ENCODE measurements around the gene VPS8.

Gene VPS8

GRCh38 chr3:184812662-184813042 lies 686 bp downstream of the VPS8 start:
- no peak for DNase-seq

GRCh38 chr3:184813357-184813756 lies 1.4 kb downstream of the VPS8 start:
- no peak for DNase-seq

DNA sequence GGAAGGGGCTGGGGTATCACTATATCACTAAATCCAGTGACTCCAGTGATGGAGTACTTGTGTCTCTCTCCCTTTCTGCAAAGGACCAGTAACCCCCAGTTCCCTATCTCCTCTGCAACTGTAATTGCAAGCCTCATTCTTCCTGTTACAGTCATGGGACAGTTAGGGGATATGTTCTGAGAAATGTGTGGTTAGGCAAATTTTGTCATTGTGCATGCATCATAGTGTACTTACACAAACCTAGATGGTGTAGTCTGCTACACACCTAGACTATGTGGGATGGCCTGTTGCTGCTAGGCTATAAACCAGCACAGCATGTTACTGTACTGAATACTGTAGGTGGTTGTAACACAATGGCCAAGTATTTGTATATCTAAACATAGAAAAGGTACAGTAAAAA lies 2.2 kb downstream of the VPS8 start:
- DNase-seq, result no peak

- no peak for DNase-seq
Measured at GRCh38 chr3:184815046-184815930, 3.3 kb downstream of the VPS8 start.

GRCh38 chr3:184816614-184817013 lies 4.6 kb downstream of the VPS8 start:
- DNase-seq, result no peak

DNA sequence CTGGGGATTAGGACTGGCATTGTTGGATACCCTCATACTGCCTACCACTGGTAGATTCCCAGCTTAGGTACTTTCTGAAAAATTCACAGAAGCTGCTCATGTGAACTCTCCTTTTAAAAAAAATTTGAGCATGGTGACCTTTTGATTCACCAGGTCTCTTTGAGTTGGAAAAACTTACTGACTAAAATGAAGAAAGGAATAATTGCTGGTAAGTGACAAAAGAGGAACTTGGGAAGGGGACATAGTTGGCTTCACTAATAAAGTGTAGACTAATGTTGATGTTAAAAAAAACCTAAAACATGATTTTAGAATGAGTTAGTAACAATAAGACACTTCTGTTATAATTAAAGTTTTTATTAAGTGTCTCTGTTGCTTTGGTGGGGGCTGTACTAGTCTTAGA lies 8.6 kb downstream of the VPS8 start:
- no peak for DNase-seq

DNA sequence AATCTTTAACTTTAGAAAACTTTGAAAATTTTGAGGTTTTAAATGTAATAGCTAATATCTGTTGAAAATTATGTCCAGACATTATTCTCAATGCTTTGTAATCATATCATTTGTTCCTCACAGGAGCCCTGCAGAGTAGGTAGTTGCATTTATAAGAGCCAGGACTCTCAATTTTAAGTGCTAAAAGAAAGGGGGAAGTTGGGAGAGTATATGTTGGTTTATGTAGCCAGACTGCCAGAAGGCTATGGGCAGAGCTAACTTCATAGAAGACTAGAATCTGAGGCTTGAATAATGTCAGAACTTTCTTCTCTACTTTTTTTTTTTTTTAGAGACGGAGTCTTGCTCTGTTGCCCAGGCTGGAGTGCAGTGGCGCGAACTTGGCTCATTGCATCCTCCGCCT lies 9.1 kb downstream of the VPS8 start:
- DNase-seq, result no peak

- DNase-seq, result no peak
Measured at GRCh38 chr3:184822081-184822480, 10.1 kb downstream of the VPS8 start.

DNA sequence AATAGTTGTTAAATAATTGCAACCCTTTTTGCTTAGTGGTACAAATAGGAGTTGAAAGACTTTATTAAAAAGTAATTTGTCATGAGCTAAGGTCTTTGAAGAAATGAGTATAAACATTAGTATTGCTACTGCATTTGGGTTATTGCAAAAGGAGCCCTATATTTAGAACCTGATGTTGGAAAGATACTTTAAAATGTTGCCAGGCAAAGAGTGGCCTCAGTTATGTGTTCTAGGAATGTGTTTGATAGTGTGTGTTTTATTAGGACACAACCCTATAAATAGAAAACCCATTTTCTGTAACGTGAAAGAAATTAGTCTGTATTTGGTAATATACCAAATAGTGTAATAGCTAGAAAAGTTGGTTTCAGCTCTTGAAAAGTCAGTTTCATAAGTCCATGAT lies 10.7 kb downstream of the VPS8 start:
- no peak for DNase-seq

GRCh38 chr3:184823990-184824389 lies 12.0 kb downstream of the VPS8 start:
- DNase-seq, result no peak

DNA sequence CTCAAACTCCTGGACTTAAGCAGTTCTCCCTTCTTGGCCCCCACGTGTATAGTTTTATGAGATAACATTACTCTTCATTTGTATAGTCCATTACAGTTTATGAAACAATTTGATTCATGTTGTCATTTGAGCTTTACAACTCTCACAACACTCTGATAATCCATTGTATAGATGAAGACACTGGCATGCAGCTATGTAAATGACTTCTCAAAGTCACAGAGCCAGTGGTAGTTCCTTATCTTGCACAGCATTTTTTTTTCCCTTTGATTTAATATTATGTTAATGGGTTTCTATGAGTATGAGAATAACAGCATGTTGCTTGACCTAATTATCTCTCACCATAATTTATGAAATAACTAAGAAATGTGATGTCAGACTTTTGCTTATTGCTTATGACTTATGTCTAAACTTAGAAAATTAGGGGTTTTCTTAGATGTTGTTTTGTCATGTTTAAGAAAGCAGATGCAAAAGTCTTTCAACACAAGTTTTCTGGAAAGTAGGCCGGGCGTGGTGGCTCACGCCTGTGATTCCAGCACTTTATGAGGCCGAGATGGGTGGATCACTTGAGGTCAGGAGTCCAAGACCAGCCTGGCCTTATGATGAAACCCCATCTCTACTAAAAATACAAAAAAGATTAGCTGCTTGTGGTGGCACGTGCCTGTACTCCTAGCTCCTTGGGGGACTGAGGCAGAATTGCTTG lies 13.3 kb downstream of the VPS8 start:
- DNase-seq, result no peak

DNA sequence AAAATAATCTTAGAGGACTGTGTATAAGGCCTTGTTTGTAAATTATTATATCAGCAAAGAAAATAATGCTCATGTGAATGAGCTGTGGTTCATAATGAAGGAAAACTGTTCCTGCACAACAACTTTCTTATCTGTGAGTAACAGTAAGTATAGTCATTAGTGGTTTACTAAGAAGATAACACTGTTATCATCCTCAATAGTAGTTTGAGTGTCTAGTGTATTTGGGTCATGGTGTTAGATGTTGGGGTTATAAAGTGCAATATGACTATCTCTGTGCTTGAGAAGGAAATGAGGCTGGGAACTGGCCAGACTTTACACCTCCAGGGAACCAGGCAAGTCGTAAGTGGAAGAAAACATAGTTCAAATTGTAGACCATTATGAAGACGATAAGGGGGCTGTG lies 15.6 kb downstream of the VPS8 start:
- DNase-seq, result no peak

GRCh38 chr3:184832044-184832443 lies 20.1 kb downstream of the VPS8 start:
- DNase-seq, result no peak

GRCh38 chr3:184832903-184833302 lies 20.9 kb downstream of the VPS8 start:
- DNase-seq, result no peak

- DNase-seq, result peak; percentile 12
Measured at GRCh38 chr3:184836090-184836822, 24.3 kb downstream of the VPS8 start.

GRCh38 chr3:184842433-184842832 lies 30.5 kb downstream of the VPS8 start:
- no peak for DNase-seq

GRCh38 chr3:184845819-184846218 lies 33.9 kb downstream of the VPS8 start:
- DNase-seq, result no peak

DNA sequence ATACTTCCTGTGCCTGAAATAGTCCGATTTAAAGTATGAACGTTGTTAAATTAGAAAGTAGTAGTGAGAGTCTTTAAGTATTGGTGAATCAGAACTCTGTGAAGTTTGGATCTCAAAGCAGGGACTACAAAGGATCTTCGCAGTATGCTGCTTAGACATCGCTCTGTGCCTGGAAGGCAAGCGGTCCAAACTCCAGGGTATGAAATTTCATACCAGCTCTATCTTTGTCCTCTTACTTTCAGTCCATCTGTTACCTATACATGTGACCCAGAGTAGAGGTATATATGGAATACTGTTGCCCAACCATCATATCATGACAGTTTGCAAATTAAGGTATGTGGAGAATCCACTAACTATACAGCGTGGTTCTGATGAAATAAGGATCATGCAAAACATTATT lies 34.5 kb downstream of the VPS8 start:
- DNase-seq, result no peak

GRCh38 chr3:184848934-184849333 lies 37.0 kb downstream of the VPS8 start:
- DNase-seq, result no peak

GRCh38 chr3:184850201-184850600 lies 38.2 kb downstream of the VPS8 start:
- no peak for DNase-seq

GRCh38 chr3:184857099-184857498 lies 45.1 kb downstream of the VPS8 start:
- no peak for DNase-seq

GRCh38 chr3:184864000-184864399 lies 52.0 kb downstream of the VPS8 start:
- DNase-seq, result no peak

DNA sequence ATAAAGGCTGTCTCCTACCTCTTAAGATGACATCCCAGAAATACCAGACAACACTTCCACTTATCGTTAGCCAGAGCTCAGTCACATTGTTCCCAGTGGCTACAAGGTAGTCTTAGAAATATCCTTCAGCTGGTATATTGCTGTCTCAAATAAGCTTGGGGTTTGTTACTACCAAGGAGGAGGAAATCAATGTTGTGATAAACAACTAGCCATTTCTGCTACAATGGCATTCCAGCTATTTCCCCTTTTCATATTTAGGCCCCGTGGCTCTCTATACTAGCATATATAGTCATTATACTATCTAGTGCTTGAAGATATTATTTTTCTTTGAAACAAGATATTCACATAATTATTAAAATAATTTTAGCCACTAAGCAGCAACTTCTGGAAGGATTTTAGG lies 56.5 kb downstream of the VPS8 start:
- DNase-seq, result no peak

- DNase-seq, result no peak
Measured at GRCh38 chr3:184872200-184872599, 60.2 kb downstream of the VPS8 start.

Data from eye (tissue), 1 donor.